Endothelial cell of umbilical vein (primary cell): Measurements from ENCODE around the gene TAMALIN. TPM values are rescaled to one million over a fixed set of nuclear protein-coding genes. Genes with fewer than 3 reads are reported as not detected.

Experiments
- BruUV-seq: library from RNA; stranded (reverse); fragments of 400-500 nt; replicated peaks from 2 replicates; lab custom pipeline; 2021; lab: Mats Ljungman, UMichigan
- CTCF ChIA-PET: fragments of 300-600, 350-600 bp; sonication (Branson Sonifier 250); formaldehyde crosslinking; loops from one replicate; lab custom pipeline; 2021; ENCODE audit warnings: antibody characterized with exemption, inconsistent platforms; lab: Charles Lee
- POLR2A ChIA-PET: fragments of 300-600, 350-600 bp; sonication (Branson Sonifier 250); formaldehyde crosslinking; loops from one replicate; lab custom pipeline; 2021; ENCODE audit warnings: antibody characterized with exemption, inconsistent platforms; lab: Charles Lee
- DNase-seq: peaks from one replicate; pipeline ENCODE4 v3.0.0-alpha.2; 2011; ENCODE audit warnings: low read depth, low spot score
- FAIRE-seq: peaks from 2 replicates; lab custom pipeline; 2011; peaks lifted over from hg19 to GRCh38; lab: Jason Lieb, UNC
- H2AFZ ChIP-seq: 2 replicates; pipeline ENCODE4 v1.6.0; 2012; ENCODE audit warnings: low read depth, low read length, control low read depth, inconsistent platforms
- H3K27ac ChIP-seq: 2 replicates; pipeline ENCODE4 v1.5.1; 2011; ENCODE audit warnings: low read depth, mild to moderate bottlenecking, control low read depth, low read length, moderate library complexity; ENCODE audit not compliant: insufficient read depth
- H3K27me3 ChIP-seq, 2 experiments: 2 replicates each; pipeline versions ENCODE4 v1.6.0 to v1.6.1; 2011; ENCODE audit warnings: low read length in 2 of 2, mixed read lengths in 1 of 2; ENCODE audit not compliant: control insufficient read depth in 2 of 2, insufficient read depth in 2 of 2
- H3K36me3 ChIP-seq, 2 experiments: 2 replicates in 1 of 2; 3 replicates in 1 of 2; pipeline ENCODE4 v1.5.1; 2011; ENCODE audit warnings: low read length in 2 of 2, mild to moderate bottlenecking in 1 of 2, moderate library complexity in 1 of 2; ENCODE audit not compliant: control insufficient read depth in 2 of 2, insufficient read depth in 2 of 2; ENCODE audit errors: extremely low read depth in 1 of 2
- H3K4me1 ChIP-seq: 3 replicates; pipeline ENCODE4 v1.5.1; 2011; ENCODE audit warnings: mild to moderate bottlenecking, low read length; ENCODE audit not compliant: control insufficient read depth, insufficient read depth; ENCODE audit errors: extremely low read depth
- H3K4me2 ChIP-seq: 2 replicates; pipeline ENCODE4 v1.6.1; 2011; ENCODE audit warnings: low read length, control low read depth, mixed read lengths; ENCODE audit not compliant: insufficient read depth
- H3K4me3 ChIP-seq, 3 experiments: fragments of 200-600 bp in 1 of 3; sonication (generic), shearing (Covaris generic) in 1 of 3; replicated peaks in 1 of 3; 2 replicates each; pipeline ENCODE4 v1.5.1; 2011 to 2016; ENCODE audit warnings: control low read depth in 3 of 3, low read length in 3 of 3, mild to moderate bottlenecking in 2 of 3, inconsistent platforms in 1 of 3, low read depth in 1 of 3, moderate library complexity in 1 of 3; ENCODE audit not compliant: insufficient read depth in 1 of 3
- H3K79me2 ChIP-seq: 2 replicates; pipeline ENCODE4 v1.6.0; 2012; ENCODE audit warnings: low read length, inconsistent platforms; ENCODE audit not compliant: control insufficient read depth, insufficient read depth
- H3K9ac ChIP-seq: replicated peaks from 2 replicates; pipeline ENCODE3; 2011; ENCODE audit warnings: low read length, control low read depth; ENCODE audit not compliant: insufficient read depth; ENCODE audit errors: extremely low read depth
- H3K9me1 ChIP-seq: replicated peaks from 3 replicates; pipeline ENCODE4 v1.6.0; 2011; ENCODE audit warnings: mild to moderate bottlenecking, low read length; ENCODE audit not compliant: control insufficient read depth, insufficient read depth; ENCODE audit errors: extremely low read depth
- H3K9me3 ChIP-seq: replicated peaks from 2 replicates; pipeline ENCODE4 v1.5.1; 2012; ENCODE audit warnings: low read length, inconsistent platforms; ENCODE audit not compliant: control insufficient read depth, insufficient read depth
- H4K20me1 ChIP-seq: replicated peaks from 2 replicates; pipeline ENCODE3; 2011; ENCODE audit warnings: mild to moderate bottlenecking, low read length; ENCODE audit not compliant: control insufficient read depth, insufficient read depth; ENCODE audit errors: extremely low read depth
- EZH2 ChIP-seq: IDR thresholded peaks from 2 replicates; pipeline ENCODE4 v1.6.1; 2012; ENCODE audit warnings: borderline replicate concordance, low read depth, mild to moderate bottlenecking, moderate library complexity, low read length, inconsistent platforms; ENCODE audit not compliant: severe bottlenecking
- FOS ChIP-seq: IDR thresholded peaks from 2 replicates; pipeline ENCODE4 v1.6.1; 2011; ENCODE audit warnings: mild to moderate bottlenecking, low read length, moderate library complexity, borderline replicate concordance; ENCODE audit not compliant: insufficient read depth
- GATA2 ChIP-seq: IDR thresholded peaks from 2 replicates; pipeline ENCODE4 v1.7.0; 2011; ENCODE audit warnings: low read depth, mild to moderate bottlenecking, moderate library complexity, mixed read lengths, low read length; ENCODE audit not compliant: insufficient read length, insufficient read depth
- JUN ChIP-seq: IDR thresholded peaks from 2 replicates; pipeline ENCODE4 v1.6.1; 2011; ENCODE audit warnings: borderline replicate concordance, low read depth; ENCODE audit not compliant: insufficient read length, insufficient read depth
- MYC ChIP-seq: IDR thresholded peaks from one replicate; pipeline ENCODE4 v1.6.1; 2011; ENCODE audit warnings: mild to moderate bottlenecking, low read depth, low read length
- POLR2AphosphoS5 ChIP-seq: IDR thresholded peaks from 2 replicates; pipeline ENCODE4 v1.6.1; 2012; ENCODE audit warnings: low read depth, mild to moderate bottlenecking, control low read depth, low read length, moderate library complexity; ENCODE audit not compliant: insufficient read depth
- dilution Hi-C: fragments of 300-500 bp; cut with MboI; formaldehyde crosslinking; loops from one replicate; pipeline ENCODE4 v1.15.0; 2019; ENCODE audit warnings: low sequenced_read_pairs; ENCODE audit not compliant: extremely low pct_ligation_motif_present
- intact Hi-C: fragments of 100-400 bp; cut with micrococcal nuclease; formaldehyde crosslinking; loops from one replicate; pipeline ENCODE4 v1.10.0; 2022
- polyA plus RNA-seq, 4 experiments: library from polyadenylated mRNA; depleted of rRNA in 3 of 4; stranded (reverse) in 3 of 4; unstranded in 1 of 4; fragments of >200 nt; gene quantifications; 2 replicates each; pipeline versions ENCODE4 v1.2.1 to v1.2.3, GENCODE V29; 2011 to 2012; ENCODE audit warnings: missing spikeins in 1 of 4
- total RNA-seq: library from RNA; stranded (reverse); gene quantifications from 2 replicates; pipeline ENCODE4 v1.2.3, GENCODE V29; 2021
- TF ChIP-seq, protein P1 (sequence below): IDR thresholded peaks from 2 replicates; pipeline ENCODE4 v1.6.1; 2011; ENCODE audit not compliant: insufficient read depth, insufficient read length
- TF ChIP-seq, protein P2 (sequence below), 2 donors: IDR thresholded peaks; 1 replicate in 1 of 2; 2 replicates in 1 of 2; pipeline ENCODE4 v1.5.1; 2011; ENCODE audit warnings: low read length in 2 of 2, mild to moderate bottlenecking in 2 of 2, moderate library complexity in 2 of 2, control low read depth in 1 of 2, inconsistent platforms in 1 of 2, low read depth in 1 of 2; ENCODE audit not compliant: insufficient read depth in 1 of 2; ENCODE audit errors: extremely low read depth in 1 of 2

Gene TAMALIN
- total and polyA plus RNA-seq, 2 donors (not counting 3 experiments of a cell fraction or from before 2014, with no cell fraction given) = 53.3 to 87.5 TPM

DNA sequence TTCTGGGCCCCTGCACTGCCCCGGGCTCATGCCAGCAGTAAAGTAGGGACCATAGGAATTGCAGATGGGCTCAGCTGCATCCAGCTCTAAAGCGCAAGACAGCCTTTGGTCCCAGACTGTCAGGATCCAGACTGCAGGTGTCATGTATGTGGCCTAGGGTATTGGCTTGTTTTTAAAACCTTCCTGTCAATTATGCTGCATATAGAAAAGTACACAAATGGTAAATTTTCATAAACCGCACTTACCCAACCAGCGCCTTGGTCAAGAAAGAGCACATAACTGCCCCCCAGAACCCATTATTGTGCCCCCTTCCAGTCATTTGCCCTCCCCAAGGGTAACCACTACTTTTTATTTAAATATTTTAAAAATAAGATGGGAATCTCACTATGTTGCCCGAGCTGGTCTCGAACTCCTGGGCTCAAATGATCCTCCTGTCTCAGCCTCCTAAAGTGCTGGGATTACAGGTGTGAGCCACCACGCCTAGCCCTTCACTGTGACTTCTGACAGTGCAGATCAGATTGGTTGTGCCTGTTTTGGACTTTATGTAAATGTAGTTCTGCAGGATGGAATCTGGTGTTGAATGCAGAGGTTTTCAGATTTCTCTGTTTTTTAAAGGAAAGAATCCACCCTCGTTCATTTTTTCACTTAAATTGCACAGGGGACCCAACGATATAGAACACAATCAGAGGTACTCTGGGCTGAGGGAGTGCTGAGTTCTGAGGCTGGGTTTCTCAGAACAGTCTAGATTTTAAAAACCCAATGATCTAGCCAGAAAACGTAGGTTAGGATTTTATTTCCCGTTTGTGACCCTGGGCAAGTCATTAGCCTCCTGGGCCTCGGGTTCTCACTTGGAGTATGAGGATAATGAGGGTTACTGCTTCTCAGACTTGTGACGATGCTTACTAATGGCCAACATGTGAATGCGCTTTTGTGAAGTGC lies 51.2 kb downstream of the TAMALIN start:
- intact Hi-C loops (no loop called here), dilution Hi-C loops (no loop called here)
- H3K36me3 ChIP-seq = no peaks in the 10 kb centered on the region
- H3K27me3 ChIP-seq = no peaks in the 10 kb centered on the region
- DNase-seq (no peak), FAIRE-seq (no peak)
- H3K4me3 ChIP-seq = no peak overlapping the region
- H3K4me1 ChIP-seq = no peaks in the 10 kb centered on the region
- H3K27ac ChIP-seq = no peak overlapping the region
- TF ChIP-seq, protein P1, sequence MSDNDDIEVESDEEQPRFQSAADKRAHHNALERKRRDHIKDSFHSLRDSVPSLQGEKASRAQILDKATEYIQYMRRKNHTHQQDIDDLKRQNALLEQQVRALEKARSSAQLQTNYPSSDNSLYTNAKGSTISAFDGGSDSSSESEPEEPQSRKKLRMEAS = no peak
- TF ChIP-seq EZH2 = no peak
- TF ChIP-seq POLR2AphosphoS5 = no peak
- TF ChIP-seq, protein P2, sequence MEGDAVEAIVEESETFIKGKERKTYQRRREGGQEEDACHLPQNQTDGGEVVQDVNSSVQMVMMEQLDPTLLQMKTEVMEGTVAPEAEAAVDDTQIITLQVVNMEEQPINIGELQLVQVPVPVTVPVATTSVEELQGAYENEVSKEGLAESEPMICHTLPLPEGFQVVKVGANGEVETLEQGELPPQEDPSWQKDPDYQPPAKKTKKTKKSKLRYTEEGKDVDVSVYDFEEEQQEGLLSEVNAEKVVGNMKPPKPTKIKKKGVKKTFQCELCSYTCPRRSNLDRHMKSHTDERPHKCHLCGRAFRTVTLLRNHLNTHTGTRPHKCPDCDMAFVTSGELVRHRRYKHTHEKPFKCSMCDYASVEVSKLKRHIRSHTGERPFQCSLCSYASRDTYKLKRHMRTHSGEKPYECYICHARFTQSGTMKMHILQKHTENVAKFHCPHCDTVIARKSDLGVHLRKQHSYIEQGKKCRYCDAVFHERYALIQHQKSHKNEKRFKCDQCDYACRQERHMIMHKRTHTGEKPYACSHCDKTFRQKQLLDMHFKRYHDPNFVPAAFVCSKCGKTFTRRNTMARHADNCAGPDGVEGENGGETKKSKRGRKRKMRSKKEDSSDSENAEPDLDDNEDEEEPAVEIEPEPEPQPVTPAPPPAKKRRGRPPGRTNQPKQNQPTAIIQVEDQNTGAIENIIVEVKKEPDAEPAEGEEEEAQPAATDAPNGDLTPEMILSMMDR (IDR thresholded peaks at IDR 0.05; ENCODE audit: extremely low read depth in 1 of 2, insufficient read depth in 1 of 2, low read depth in 1 of 2, low read length in 2 of 2) = no peak
- no peak for TF ChIP-seq MYC
- TF ChIP-seq GATA2 = no peak
- no peak for TF ChIP-seq FOS
- TF ChIP-seq JUN = no peak
- H3K9me1 ChIP-seq = no peaks in the 10 kb centered on the region
- CTCF ChIA-PET = interaction anchor here (1.1 to 1.8 kb wide), 4 partner anchors 12 to 33 kb away, joined by 3 to 5 read pairs (median 5); no protein-coding TSS in a partner anchor
- no peaks in the 10 kb centered on the region for H4K20me1 ChIP-seq
- H3K79me2 ChIP-seq = no peaks in the 10 kb centered on the region
- no TSS peak for BruUV-seq
- POLR2A ChIA-PET = no interaction called here
- no peak overlapping the region for H2AFZ ChIP-seq
- H3K4me2 ChIP-seq = no peak overlapping the region
- H3K9ac ChIP-seq = no peak overlapping the region
- no peaks in the 10 kb centered on the region for H3K9me3 ChIP-seq
